HAP-1 (cell line): Measurements from ENCODE around the gene B3GALT5.

Source experiments
- DNase-seq, 2 experiments: peaks; one replicate each; pipeline ENCODE4 v3.0.0-alpha.2; 2016 to 2020; ENCODE audit warnings: low spot score in 2 of 2
- H3K27me3 ChIP-seq: fragments of 250-450 bp; sonication (Bioruptor Pico); 2 replicates; pipeline ENCODE4 v1.5.1; 2020; ENCODE audit warnings: low read depth, mild to moderate bottlenecking, moderate library complexity
- H3K36me3 ChIP-seq: fragments of 250-450 bp; sonication (Bioruptor Pico); replicated peaks from 2 replicates; pipeline ENCODE4 v1.5.1; 2020; ENCODE audit warnings: mild to moderate bottlenecking
- H3K4me1 ChIP-seq: fragments of 250-450 bp; sonication (Bioruptor Pico); 2 replicates; pipeline ENCODE4 v1.5.1; 2020; ENCODE audit warnings: mild to moderate bottlenecking
- H3K4me3 ChIP-seq: fragments of 250-450 bp; sonication (Bioruptor Pico); 2 replicates; pipeline ENCODE4 v1.5.1; 2020; ENCODE audit warnings: mild to moderate bottlenecking, moderate library complexity
- H3K9me3 ChIP-seq: fragments of 250-450 bp; sonication (Bioruptor Pico); 2 replicates; pipeline ENCODE4 v1.5.1; 2020; ENCODE audit warnings: mild to moderate bottlenecking, moderate library complexity
- in situ Hi-C: fragments of 300-500 bp; cut with MboI; formaldehyde crosslinking; loops from 3 replicates; pipeline ENCODE4 v1.14.3; 2020; ENCODE audit warnings: low sequenced_read_pairs, inconsistent platforms, mixed read lengths

B3GALT5 gene

DNA sequence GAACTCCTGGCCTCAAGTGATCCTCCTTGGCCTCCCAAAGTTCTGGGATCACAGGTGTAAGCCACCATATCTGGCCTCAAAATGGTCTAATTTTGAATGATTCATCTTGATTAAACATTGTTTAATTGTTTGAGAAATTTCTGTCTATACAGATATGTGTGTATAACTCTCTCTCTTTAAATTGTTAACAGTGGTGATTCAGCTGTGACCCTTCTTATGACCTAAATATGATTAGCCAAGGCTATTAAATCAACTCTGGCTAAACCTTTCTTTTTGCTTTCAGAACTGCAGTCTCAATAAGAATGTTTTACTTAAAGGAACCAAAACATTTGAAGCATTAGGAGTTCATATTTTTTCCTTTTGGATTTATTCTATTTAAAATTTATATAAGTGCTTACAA is 19.2 kb upstream of the B3GALT5 start:
- Histone ChIP-seq H3K4me1 (no peaks in the 10 kb centered on the region), H3K36me3 (no peaks in the 10 kb centered on the region), H3K27me3 (no peaks in the 10 kb centered on the region), H3K9me3 (no peaks in the 10 kb centered on the region), H3K4me3 (no peak overlapping the region)
- DNase-seq, result no peak
- in situ Hi-C loops, result no loop called here

DNA sequence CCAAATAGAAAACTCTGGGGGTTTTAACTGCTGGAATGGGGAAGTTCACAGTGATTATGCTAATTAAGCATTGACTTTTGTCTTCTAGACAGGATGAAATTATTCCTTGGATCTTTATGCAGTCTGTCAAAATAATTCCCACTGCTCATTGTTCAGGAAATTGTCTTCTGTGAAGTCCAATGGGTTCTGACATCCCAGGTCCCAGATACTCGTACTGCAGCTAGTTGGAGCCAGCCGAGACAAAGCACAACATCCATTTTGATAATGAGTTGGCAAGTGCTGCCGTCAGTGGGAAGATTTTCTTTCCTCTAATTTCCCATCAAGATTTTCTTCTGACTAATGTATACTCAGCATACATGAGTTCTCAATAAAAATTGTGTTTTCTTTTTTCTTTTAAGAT is 17.3 kb upstream of the B3GALT5 start:
- in situ Hi-C loops, result no loop called here

DNA sequence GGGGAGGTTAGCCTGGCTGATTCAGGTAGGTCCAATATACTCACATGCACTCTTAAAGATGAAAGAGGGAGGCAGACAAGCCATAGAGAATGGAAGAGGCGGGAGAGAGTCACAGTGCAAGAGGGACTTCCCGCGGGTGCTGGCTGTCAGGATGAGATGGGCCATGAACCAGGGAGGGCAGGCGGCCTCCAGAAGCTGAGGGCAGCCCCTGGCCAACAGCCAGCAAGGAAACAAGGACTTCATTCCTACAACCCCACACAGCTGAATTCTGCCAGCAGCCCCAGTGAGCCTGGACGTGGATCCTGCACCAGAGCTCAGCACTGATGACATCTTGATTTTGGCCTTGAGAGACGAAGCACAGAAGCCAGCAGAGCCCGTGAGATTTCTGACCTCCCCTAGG is 15.1 kb upstream of the B3GALT5 start:
- H3K4me3 ChIP-seq, result no peak overlapping the region
- no peaks in the 10 kb centered on the region for H3K4me1 ChIP-seq
- H3K27me3 ChIP-seq, result no peaks in the 10 kb centered on the region
- in situ Hi-C loops, result no loop called here
- DNase-seq, result no peak
- no peaks in the 10 kb centered on the region for H3K36me3 ChIP-seq
- H3K9me3 ChIP-seq, result no peaks in the 10 kb centered on the region

More for the DNA sequence above, 17.3 kb upstream of the B3GALT5 start:
- no peak for DNase-seq
- Histone ChIP-seq H3K36me3 (no peaks in the 10 kb centered on the region), H3K27me3 (no peaks in the 10 kb centered on the region), H3K4me1 (no peaks in the 10 kb centered on the region), H3K4me3 (no peak overlapping the region), H3K9me3 (no peaks in the 10 kb centered on the region)

DNA sequence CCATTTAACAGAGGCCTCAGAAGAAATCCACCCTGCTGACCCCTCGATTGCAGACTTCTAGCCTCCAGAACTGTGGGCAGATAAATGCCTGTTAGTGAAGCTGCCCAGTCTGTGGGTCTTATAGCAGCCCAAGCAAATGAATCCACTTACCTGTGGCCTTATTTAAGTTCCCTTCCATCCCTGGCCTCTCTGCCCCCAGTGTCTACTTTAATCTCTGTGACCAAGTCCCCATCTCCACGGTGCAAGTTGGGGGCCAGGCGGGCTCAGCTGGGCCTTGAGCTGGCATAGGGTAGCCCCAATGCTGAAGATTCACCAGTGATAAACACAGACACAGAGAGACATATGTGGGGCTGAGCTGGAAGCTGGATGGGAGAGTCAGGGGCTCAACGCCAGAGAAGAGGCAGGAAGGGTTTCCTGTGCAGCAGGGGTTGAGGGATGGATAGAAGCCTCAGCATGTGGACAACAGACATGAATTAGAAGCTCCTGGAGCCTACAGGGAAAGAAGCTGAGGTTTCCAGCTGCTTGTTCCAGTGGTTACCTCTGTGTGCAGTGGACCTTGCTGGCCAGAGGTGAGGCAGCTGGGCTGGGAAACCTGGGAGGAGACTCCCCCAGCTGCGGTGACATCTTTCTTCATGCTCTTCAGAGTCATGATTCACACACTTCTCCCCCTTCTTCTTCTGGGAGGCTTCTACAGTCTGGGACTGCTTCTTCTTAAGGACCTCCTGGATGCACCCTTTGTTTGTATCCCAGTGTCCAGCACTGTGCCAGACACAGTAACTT is 13.4 kb upstream of the B3GALT5 start:
- H3K36me3 ChIP-seq, result no peaks in the 10 kb centered on the region
- no peaks in the 10 kb centered on the region for H3K4me1 ChIP-seq
- H3K27me3 ChIP-seq, result no peaks in the 10 kb centered on the region
- no peaks in the 10 kb centered on the region for H3K9me3 ChIP-seq
- no peak overlapping the region for H3K4me3 ChIP-seq
- in situ Hi-C loops, result no loop called here
- DNase-seq, result no peak

DNA sequence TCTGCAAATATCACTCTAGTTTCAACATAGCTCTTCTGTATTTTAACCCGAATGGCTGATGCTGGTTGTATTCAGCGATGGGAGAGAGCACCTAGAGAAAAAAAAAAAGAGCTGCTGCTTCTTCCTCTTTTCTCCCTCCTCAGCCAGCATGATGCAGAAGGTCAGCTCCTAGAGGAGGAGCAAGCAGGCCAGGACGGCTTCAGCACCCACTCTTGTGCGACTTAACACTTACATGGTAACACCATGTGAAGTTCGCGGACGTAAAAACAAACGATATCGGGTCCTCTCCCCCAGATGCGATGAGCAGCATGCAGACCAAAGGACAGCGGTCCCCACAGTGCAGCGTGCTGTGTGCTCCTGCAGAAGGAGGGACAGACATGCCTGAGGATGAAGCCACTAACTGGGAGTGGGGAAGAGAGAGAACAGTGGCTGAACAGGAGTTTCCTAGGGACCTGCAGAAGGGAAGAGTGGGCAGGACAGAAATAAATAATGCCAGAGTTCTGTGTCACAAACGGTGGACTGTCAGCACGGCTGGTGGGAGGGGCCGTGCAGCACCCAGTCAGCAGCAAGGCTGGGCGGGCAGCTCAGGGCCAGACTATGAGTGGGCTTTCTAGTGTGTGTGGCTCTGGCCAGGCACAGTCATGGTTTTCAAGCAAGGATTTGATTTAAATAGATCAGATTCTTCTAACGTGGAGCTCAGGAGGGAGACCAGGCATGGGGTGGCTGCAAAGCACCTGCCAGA is 11.4 kb upstream of the B3GALT5 start:
- Histone ChIP-seq H3K9me3 (no peaks in the 10 kb centered on the region), H3K27me3 (no peaks in the 10 kb centered on the region), H3K4me3 (no peak overlapping the region), H3K36me3 (no peaks in the 10 kb centered on the region), H3K4me1 (no peaks in the 10 kb centered on the region)
- no peak for DNase-seq
- in situ Hi-C loops, result no loop called here

DNA sequence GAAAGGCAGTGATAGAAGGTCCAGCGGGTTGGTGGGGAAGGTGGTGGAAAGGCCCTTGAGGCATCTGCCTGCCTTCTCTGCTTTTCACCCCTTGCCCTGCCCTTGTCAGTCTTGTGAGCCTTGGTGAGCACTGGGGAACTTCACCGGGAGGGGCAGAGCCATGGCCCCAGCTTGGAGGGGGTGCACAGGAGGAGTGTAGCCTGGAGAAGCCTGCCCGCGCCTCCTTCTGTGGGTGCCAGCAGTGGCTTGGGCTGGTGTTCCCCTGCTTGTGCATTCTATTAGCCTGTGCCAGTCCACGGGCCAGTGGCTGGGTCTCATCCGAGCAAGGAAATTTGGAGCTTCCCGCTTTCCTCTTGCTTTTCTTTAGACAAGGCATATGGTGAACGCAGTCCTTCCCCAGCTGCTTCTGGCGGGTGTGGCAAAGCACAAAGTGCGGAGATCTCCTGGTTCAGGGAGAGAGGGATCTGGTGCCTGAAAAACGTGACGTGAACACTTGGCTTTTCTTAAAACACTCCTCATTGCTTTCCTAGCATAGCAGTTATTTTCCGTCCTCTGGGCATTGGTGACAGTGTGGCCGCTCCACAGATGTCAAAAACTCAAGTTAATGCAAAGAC is 10.6 kb upstream of the B3GALT5 start:
- no peaks in the 10 kb centered on the region for H3K4me1 ChIP-seq
- H3K36me3 ChIP-seq, result no peaks in the 10 kb centered on the region
- DNase-seq, result no peak
- H3K9me3 ChIP-seq, result no peaks in the 10 kb centered on the region
- no peaks in the 10 kb centered on the region for H3K27me3 ChIP-seq
- in situ Hi-C loops, result no loop called here
- H3K4me3 ChIP-seq, result no peak overlapping the region

DNA sequence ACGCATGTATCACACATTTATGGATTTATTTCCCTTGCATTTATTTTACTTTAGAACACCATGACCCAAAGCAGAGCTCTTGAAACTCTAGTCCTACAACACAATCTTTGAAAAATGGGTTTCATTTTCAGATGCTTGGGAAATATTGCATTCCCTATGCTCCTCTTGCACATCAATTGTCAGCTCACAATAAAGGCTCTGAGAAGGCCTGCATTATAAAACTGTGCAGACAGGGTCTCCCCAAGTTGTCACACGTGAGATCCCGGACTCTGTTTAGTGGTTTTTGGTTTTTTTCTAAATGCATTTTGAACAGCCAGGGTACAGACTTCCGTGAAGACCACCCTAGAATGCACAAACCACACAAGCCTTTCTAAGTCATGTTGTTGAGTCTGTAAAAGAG is 9.9 kb upstream of the B3GALT5 start:
- Histone ChIP-seq H3K4me3 (no peak overlapping the region), H3K36me3 (no peaks in the 10 kb centered on the region), H3K9me3 (no peaks in the 10 kb centered on the region), H3K27me3 (no peaks in the 10 kb centered on the region), H3K4me1 (no peaks in the 10 kb centered on the region)
- no peak for DNase-seq
- in situ Hi-C loops, result no loop called here

DNA sequence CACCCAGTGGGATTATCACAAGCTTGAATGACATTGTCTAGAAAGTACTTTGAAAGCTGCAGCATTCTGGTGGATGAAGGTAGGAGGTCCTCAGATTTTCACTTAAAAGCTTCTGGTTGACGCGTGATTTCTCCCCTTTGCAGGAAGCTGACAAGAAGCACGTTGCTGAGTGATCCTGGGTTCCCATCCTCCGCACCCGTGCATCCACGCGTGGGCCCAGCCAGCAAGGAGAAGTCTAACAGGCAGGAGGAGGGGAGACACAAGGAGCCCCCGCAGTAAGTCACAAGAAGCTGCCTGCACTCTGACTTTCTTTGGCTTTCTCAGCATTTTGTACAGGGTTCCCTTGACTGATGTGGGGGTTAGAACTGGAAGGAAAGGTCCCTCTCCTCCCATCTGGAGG is 7.8 kb upstream of the B3GALT5 start:
- Histone ChIP-seq H3K36me3 (no peaks in the 10 kb centered on the region), H3K9me3 (no peaks in the 10 kb centered on the region), H3K4me1 (no peaks in the 10 kb centered on the region), H3K27me3 (no peaks in the 10 kb centered on the region), H3K4me3 (no peak overlapping the region)
- DNase-seq, result no peak
- in situ Hi-C loops, result no loop called here

DNA sequence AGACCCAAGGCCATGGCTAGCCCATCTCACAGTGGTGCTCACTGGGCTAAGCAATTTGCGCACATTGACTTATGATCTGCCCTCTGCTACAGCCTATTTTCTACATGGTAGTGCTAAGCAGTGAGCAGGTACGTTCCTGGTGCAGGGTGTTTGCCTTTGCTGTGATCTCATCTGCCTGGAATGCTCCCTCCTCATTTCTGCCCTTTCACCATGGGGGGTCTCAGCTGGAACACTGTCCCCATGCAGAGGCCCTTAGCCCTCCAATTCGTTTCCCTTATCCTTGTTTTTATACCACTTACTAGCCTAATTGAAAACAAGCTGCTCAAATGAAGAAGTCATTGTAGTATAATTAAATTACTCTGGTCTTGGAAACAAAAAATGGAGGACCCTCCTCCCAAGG is 2.0 kb upstream of the B3GALT5 start:
- Histone ChIP-seq H3K4me1 (no peaks in the 10 kb centered on the region), H3K9me3 (no peaks in the 10 kb centered on the region; the same call in 1 of the 2 replicates), H3K27me3 (peaks cover 3% of the 10 kb centered on the region; the same call in 1 of the 2 replicates), H3K4me3 (no peak overlapping the region), H3K36me3 (no peaks in the 10 kb centered on the region)
- no peak for DNase-seq
- in situ Hi-C loops, result no loop called here

DNA sequence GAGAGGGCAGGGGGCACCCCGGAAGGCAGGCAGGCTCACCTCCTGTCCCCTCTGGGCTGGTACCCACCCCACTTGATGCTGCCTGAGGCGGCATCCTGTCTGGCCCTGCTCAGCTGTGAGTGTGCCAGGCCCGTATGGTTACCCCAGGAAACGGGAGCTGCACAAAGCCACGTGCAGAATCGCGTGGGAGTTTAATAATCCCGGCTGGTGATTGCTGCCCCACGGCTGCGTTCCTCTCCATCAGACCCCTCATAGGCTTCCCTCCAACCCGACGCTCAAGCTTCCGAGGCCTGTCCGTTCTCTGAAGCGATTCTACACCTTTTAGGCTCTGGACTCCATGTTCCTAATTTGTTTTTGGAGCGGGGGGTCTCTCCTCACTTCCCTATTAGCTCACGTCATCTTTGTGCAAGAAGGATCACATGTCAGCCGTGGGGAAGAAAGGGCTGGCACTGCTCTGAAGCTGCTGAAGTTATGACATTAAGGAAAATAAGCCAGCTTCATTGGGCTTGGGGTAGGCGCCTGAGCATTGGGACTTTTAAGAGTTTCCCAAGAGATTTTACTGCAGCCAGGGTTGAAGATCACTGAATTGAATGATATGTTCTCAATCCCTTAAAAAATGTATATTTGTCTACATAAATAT is 1.1 kb upstream of the B3GALT5 start:
- no peaks in the 10 kb centered on the region for H3K36me3 ChIP-seq
- H3K4me3 ChIP-seq, result no peak overlapping the region
- H3K4me1 ChIP-seq, result no peaks in the 10 kb centered on the region
- no peaks in the 10 kb centered on the region; the same call in 1 of the 2 replicates for H3K9me3 ChIP-seq
- in situ Hi-C loops, result no loop called here
- H3K27me3 ChIP-seq, result peaks cover 3% of the 10 kb centered on the region; the same call in 1 of the 2 replicates
- DNase-seq, result no peak

DNA sequence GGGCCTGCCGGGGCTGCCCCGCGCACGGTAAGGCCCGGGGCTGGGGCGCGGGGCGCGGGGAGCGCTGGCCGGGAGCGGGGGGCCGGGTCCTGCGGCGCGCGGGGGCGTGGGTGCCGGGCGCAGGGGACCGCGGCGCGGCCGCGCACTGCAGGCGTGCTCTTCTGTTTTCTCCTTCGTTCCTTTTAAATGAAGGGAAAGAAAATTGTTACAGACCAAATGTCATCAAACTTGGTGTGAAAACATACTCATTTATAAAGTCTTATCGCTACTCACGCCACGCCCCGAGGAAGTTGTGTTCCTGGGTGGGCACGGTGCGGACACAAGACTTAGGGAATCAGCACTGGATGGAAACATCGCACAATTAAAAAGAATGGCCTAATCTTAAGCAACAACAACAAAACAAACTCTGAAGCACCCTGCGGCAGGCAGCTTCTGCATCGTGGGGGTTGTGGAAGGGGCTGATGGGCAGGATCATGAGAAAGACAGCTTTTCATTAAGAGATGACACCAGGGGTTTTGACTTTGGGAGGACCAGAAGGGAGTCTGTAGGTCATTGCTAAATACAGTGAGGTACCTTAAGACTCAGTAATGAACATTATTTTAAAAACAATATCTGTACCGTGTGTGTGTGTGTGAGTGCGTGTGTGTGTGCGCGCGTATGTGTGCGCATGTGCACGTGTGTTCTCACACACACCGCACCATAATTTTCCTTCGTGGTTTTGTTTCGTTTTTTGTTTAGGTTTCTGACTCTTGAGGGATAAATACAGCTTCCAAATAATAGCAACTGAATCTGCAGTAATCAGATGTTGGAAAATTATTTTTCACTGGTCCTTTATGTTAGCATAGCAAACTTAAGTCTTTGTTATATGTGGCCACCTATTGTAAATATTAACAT is 548 bp downstream of the B3GALT5 start:
- no peak overlapping the region for H3K4me3 ChIP-seq
- no peaks in the 10 kb centered on the region for H3K36me3 ChIP-seq
- H3K27me3 ChIP-seq, result peaks cover 3% of the 10 kb centered on the region; the same call in 1 of the 2 replicates
- no peak for DNase-seq
- H3K9me3 ChIP-seq, result no peaks in the 10 kb centered on the region; the same call in 1 of the 2 replicates
- no peaks in the 10 kb centered on the region for H3K4me1 ChIP-seq
- in situ Hi-C loops, result no loop called here

DNA sequence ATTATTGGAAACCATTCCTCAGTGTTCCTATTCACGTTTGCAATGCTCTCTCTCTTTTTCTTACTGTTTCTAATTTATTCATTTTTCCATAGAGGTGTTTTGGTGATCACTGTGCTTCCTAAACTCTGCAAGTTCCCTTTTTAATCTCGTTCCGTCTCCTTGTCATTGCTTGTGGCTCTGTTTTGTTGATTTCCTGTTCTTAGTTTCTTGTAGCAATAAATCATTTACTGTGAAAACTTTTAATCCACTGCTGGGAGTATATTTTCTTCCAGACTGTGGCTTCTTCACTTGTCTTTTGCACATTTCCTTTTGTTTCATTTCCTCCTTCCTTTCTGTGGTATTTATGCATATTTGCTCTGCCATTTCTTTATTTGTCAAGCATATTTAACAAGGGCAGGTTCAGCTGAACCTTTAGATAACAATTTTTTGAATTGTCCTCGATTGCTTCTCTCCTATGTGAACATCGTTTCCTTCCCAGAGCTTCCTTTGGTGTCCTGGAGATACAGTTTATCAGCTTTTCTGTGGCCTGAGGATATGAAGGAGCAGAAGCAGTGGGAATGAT is 3.6 kb downstream of the B3GALT5 start:
- DNase-seq, result no peak
- in situ Hi-C loops, result no loop called here

DNA sequence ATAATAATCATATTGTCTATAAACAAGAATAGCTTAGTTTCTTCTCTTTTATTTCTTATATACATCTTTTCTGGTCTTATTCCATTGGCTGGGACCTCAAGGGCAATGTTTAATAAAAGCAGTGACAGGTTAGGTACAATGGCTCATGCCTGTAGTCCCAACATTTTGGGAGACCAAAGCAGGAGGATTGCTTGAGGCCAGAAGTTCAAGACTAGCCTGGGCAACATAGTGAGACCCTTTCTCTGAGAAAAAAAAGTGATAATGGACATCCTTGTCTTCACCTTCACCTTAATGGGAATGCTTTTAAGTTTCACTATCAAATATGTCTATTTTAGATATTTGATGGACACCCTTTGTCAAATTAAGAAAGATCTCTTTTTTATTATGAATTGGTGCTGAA is 8.1 kb downstream of the B3GALT5 start:
- no peaks in the 10 kb centered on the region for H3K4me1 ChIP-seq
- DNase-seq, result no peak
- no peak overlapping the region for H3K4me3 ChIP-seq
- H3K9me3 ChIP-seq, result no peaks in the 10 kb centered on the region; the same call in 1 of the 2 replicates
- no peaks in the 10 kb centered on the region for H3K27me3 ChIP-seq
- in situ Hi-C loops, result no loop called here
- no peaks in the 10 kb centered on the region for H3K36me3 ChIP-seq

More for the DNA sequence above, 3.6 kb downstream of the B3GALT5 start:
- Histone ChIP-seq H3K27me3 (peaks cover 3% of the 10 kb centered on the region; the same call in 1 of the 2 replicates), H3K9me3 (no peaks in the 10 kb centered on the region; the same call in none of the 2 replicates), H3K4me1 (no peaks in the 10 kb centered on the region), H3K36me3 (no peaks in the 10 kb centered on the region), H3K4me3 (no peak overlapping the region)
